NCI-H226 (cell line): ENCODE data around the gene ZBTB25.
A peak's percentile ranks its signal among the peaks of the same experiment; 100 is the strongest.
"Not testable (repeated sequence)": the region's sequence is repeated elsewhere in the genome, so short reads cannot be mapped to it uniquely, and the experiment has no call there.

Experiments used
- DNase-seq: peaks from one replicate; pipeline ENCODE4 v3.0.0-alpha.2; 2015

Gene ZBTB25, protein sequence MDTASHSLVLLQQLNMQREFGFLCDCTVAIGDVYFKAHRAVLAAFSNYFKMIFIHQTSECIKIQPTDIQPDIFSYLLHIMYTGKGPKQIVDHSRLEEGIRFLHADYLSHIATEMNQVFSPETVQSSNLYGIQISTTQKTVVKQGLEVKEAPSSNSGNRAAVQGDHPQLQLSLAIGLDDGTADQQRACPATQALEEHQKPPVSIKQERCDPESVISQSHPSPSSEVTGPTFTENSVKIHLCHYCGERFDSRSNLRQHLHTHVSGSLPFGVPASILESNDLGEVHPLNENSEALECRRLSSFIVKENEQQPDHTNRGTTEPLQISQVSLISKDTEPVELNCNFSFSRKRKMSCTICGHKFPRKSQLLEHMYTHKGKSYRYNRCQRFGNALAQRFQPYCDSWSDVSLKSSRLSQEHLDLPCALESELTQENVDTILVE

DNA sequence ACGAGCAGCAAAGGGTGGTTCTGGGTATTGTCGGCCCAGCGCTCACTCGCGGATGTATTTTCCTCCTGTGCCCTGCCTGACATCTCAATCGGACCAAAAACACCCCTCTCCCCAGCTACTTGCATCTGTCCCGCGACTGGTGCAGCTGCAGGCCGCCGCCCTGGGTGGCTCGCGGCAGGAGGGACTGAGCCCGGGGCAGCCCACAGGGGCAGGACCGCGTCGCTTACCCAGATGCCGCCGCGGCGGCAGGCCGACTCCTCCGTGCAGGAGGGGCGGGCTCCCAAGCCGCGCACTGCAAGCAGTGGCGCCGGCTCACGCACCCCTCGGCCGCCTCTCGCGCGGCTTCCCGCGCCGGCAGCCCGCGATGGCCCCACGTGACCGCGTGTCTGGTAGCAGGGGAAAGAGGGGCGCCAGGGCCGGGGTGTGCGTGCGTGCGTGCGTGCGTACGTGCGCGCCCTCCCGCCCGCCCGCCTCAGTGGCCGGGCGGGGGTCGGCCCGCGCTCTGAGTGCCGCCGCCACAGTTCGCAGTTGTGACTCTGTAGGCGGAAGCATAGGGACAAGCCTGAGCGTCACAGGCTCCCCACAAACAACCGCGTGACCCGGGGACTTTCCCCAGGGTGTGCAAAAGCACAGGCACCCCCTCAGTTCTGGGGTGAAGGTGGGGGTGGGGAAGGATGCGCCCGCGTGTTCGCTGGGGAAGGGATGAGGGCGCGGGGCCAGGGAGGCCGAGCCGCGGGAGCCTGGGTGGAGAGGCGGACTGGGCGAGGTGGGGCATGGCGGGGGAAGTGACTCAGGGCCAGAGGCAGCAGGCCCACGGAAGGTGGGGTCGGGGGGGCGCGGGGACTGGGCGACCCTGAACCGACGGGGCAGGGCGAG lies at the start of gene ZBTB25:
TSS of gene ZBTB25 (minus strand) at position 405 of the 876 bp plus-strand sequence. CDS start 13,305 bp downstream, outside the sequence.
- peak; percentile 99 for DNase-seq

DNA sequence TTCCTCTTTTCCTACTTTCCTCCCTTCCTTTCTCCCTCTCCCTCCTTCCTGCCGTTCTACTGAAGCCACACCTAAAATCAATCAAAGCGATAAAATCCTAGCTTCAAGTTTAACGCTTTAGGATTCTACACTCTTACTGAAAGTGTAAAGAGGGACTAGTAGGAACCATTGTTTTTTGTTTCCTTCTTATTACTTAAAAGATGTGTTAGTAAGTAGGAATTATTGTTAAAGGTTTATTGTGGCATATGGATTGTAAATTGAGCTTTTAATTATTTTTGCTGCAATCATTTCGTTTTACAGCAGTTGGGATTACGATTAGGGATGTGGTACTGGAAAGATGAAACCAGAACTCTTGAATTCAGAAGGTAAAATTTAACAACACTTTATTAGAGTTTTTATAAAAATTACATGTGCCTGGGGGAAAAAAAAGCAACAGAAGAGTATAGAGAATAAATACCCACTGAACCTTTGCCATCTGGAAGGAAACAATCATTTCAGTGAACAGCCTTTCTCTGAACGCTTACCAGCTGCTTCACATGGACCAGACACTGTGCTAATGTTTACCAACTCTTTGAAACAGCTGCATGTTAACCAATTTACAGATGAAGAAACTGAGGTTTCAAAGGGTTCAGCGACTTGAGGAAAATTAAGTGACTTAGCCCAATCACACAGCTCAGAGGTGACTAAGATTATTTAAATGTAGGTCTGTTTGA lies 47.1 kb upstream of the ZBTB25 start:
- DNase-seq: no peak

DNA sequence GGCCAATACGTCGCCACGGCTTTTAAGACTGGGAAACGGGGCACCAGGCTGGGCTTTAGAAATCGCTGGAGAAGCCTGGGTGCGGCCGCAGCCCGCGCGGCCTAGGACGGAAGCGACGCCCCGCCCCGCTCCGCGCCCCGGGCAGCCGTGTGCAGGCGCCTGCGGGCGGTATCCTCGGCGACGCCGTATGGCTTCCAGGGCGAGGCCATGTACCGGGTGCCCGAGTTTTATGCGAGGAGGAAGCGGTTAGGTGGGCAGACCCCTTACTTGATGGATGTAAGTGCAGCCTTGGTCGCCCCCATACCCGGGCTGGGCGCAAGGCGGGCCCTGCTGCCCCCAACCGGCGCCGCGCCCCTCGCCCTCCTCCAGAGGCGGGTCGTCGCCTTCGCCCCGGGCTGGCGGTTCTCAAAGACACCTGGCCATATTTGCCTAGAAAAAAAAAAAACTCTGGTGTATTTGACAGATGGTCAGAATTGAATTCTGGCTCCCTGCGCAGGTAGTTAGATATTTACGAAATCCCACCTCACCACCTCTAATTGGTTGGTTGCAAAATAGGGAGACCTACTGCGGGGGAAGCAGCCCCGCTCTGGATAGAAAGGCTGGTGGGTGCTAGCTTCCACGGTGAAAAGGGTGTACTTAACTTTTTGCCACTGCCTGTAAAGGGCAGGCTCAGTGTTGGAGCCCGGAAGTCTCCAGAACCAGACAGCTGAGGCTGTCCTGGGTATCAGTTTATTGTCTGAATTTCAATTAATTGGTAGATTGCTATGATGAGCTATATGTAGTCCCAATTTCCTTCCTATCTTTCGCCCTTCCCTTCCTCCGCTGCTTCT lies 46.4 kb upstream of the ZBTB25 start, which contains the start of gene PPP1R36:
TSS of gene PPP1R36 (plus strand) at position 171 of the 830 bp plus-strand sequence. CDS start at position 208, 37 bp downstream.
- DNase-seq: no peak

DNA sequence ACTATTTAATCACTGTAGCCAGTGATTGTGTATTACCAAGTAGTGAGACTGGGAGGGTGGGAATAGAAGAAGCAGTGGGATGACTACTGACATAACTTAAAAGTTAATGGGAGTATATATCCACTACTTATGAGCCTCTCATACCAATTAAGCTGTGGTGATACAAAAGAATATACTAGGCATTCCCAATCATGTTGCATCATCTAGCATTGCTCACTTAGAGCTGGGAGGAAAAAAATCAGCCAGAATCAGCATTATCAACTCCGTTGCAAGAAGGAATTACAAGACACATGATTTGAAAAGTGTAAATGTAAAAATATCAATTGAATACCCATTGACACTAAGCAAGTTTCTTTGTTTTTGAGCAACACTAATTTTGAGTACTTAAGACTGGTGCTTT lies 45.4 kb upstream of the ZBTB25 start:
- DNase-seq: no peak

DNA sequence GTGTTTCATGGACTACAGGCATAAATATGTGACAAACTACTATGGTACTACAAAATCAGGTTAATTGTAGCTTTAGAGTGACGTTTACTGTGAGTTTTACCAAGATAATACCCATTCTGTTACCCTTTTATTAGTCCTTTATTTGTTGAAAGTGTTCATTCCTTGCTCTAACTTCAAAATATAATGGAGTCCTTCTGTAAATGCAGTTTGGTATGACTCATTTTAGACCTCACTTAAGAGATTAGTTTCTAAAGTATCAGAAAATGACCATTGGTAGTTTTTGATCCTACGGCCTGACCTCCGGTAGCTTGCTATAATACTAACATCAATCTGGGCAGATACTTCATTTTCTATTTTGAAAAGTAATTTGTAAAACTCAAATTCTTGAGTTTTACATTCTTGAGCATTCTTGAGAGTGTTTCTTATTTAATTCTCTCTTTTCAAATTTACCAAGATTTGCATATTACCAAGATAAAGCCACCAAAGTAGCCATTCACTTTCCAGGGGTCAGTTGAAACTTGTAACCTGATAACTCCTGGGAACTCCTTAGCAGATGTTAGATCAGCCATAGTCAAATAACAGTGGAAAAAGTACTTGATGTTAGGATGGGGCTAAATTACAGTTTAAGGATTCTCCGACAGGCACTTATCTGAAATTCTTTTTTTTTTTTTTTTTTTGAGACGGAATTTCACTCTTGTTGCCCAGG lies 41.1 kb upstream of the ZBTB25 start:
- DNase-seq: no peak

DNA sequence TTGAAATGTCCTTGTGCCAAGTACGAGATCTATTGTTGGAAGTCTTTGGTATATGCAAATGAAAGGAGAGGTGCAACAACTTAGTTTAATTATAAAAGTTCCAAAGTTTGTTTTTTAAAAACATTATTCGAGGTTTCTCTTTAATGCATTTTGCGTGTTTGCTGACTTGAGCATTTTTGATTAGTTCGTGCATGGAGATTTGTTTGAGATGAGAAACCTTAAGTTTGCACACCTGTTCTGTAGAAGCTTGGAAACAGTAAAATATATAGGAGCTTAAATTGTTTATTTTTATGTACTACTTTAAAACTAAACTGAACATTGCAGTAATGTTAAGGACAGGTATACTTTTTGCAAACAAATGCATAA lies 39.2 kb upstream of the ZBTB25 start:
- DNase-seq: no peak

DNA sequence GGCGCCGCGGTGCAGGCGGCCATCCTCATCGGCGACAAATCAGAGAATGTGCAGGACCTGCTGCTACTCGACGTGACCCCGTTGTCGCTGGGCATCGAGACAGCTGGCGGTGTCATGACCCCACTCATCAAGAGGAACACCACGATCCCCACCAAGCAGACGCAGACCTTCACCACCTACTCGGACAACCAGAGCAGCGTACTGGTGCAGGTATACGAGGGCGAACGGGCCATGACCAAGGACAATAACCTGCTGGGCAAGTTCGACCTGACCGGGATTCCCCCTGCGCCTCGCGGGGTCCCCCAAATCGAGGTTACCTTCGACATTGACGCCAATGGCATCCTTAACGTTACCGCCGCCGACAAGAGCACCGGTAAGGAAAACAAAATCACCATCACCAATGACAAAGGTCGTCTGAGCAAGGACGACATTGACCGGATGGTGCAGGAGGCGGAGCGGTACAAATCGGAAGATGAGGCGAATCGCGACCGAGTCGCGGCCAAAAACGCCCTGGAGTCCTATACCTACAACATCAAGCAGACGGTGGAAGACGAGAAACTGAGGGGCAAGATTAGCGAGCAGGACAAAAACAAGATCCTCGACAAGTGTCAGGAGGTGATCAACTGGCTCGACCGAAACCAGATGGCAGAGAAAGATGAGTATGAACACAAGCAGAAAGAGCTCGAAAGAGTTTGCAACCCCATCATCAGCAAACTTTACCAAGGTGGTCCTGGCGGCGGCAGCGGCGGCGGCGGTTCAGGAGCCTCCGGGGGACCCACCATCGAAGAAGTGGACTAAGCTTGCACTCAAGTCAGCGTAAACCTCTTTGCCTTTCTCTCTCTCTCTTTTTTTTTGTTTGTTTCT lies 38.6 kb upstream of the ZBTB25 start:
- DNase-seq: no peak

DNA sequence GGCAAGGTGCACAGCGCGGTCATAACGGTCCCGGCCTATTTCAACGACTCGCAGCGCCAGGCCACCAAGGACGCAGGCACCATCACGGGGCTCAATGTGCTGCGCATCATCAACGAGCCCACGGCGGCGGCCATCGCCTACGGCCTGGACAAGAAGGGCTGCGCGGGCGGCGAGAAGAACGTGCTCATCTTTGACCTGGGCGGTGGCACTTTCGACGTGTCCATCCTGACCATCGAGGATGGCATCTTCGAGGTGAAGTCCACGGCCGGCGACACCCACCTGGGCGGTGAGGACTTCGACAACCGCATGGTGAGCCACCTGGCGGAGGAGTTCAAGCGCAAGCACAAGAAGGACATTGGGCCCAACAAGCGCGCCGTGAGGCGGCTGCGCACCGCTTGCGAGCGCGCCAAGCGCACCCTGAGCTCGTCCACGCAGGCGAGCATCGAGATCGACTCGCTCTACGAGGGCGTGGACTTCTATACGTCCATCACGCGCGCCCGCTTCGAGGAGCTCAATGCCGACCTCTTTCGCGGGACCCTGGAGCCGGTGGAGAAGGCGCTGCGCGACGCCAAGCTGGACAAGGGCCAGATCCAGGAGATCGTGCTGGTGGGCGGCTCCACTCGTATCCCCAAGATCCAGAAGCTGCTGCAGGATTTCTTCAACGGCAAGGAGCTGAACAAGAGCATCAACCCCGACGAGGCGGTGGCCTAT lies 37.8 kb upstream of the ZBTB25 start:
- no peak for DNase-seq

DNA sequence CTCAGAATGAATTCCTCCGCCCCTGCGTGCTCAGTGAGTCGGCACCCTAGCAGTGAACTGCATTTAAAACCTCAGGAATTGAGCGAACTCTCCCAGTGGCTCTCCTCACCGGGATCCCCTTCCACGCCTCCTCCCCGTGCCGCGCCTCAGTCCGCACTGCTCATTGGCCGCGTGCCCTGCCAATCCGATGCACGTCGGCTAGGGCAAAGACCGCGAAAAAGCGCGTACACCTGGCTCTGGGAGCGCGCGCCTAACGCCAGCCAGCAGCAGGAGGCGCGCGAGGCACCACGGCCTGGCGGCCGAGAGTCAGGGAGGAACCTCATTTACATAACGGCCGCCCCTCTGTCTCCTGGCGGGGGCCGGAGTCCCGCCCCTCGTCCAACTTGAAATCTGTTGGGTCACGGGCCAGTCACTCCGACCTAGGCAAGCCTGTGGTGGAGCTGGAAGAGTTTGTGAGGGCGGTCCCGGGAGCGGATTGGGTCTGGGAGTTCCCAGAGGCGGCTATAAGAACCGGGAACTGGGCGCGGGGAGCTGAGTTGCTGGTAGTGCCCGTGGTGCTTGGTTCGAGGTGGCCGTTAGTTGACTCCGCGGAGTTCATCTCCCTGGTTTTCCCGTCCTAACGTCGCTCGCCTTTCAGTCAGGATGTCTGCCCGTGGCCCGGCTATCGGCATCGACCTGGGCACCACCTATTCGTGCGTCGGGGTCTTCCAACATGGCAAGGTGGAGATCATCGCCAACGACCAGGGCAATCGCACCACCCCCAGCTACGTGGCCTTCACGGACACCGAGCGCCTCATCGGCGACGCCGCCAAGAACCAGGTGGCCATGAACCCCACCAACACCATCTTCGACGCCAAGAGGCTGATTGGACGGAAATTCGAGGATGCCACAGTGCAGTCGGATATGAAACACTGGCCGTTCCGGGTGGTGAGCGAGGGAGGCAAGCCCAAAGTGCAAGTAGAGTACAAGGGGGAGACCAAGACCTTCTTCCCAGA lies 36.9 kb upstream of the ZBTB25 start, which contains the start of gene HSPA2:
TSS of gene HSPA2 (plus strand) at position 534 of the 995 bp plus-strand sequence. CDS start at position 643, 109 bp downstream.
- peak; percentile 99 for DNase-seq

DNA sequence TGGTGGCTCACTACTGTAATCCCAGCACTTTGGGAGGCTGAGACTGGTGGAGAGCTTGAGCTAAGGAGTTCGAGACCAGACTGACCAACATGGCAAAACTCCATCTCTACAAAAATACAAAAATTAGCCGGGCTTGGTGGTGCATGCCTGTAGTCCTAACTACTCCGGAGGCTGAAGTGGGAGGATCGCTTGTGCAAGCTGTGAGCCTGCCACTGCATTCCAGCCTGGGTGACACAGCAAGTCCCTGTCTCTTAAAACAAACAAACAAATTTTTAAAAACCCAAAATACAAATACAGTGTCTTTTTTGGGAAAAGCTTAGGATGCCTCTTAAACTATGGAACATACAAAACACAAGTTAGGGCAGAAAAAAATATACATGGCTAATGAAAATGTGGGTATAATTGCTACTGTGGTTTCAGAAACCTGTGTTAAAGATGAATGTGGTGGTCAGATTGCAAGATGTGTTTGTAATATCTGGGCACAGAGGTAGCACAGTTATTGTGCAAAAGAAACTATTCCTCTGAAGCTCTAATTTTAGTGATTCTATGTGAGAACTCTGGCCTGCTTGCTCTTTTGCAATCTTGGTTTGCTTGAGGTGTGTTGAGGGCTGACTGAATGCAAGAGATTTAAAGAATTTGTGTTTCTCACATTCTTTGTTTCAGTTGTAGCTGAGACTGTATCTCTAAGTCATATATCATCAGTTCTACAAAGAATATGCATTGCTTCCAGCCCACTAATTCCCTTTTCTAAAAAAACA lies 33.0 kb upstream of the ZBTB25 start:
- DNase-seq: peak; percentile 73

DNA sequence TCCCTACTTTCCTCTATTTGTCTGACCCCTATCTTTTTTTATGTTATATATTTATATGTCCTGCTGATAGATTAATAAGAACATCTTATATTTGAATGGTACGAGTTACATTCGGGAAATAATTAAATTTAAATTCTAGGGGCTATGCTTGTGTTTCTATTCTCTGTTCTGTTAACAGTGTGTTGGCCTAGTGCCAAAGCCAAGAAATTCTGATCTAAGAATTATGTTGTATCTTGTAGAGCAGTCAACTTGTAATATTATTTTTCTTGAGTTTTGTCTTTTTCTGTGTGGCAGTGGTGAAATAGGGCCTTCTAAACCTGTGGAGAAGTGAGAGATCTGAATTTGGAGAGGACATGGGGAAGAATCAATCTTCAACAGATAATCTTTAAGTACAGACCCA lies 27.9 kb upstream of the ZBTB25 start:
- DNase-seq: no peak

DNA sequence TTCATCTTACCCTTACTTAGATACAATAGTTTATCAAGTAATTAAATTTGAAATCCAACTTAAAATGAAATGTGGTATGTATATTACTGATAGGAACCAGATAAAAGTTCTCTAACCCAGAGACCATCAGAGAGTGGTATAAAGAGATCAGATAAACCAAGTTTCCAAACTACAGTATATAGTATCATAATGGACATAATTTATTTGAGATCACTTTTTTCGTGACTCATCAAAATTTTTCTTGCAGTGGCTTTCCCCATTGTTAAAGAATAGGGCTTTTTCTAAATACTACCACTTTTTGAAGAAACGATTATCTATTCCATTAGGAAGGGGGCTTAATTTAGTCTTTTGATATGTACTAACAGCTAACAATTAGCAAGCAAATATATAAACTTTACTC lies 21.7 kb upstream of the ZBTB25 start:
- DNase-seq: no peak

DNA sequence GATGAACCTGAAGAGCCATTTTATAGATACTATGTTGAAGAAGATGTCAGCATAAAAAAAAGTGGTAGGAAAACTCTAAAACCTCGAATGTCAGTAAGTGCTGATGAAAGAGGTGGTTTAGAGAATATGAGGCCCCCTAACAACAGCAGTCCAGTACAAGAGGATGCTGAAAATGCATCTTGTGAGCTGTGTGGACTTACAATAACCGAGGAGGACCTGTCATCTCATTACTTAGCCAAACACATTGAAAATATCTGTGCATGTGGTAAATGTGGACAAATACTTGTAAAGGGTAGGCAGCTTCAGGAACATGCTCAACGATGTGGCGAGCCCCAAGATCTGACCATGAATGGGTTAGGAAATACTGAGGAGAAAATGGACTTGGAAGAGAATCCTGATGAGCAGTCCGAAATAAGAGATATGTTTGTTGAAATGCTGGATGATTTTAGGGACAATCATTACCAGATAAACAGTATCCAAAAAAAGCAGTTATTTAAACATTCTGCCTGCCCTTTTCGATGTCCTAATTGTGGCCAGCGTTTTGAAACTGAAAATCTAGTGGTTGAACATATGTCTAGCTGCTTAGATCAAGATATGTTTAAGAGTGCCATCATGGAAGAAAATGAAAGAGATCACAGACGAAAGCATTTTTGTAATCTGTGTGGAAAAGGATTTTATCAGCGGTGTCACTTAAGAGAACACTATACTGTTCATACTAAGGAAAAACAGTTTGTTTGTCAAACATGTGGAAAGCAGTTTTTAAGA lies 19.1 kb upstream of the ZBTB25 start:
- no peak for DNase-seq

DNA sequence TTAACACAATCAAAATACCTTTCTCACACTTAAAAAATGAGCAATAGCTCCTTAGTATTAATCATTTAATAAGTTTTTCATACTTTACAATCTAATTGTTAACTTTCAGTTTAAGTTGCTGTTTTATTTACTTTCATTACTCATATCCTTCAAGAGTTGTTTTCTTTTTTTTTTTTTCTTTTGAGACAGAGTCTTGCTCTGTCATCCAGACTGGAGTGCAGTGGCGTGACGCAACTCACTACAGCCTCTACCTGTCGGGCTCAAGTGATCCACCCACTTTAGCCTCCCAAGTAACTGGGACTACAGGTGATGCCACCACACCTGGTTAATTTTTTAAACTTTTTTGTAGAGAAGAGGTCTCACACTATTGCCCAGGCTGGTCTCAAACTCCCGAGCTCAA lies 17.1 kb upstream of the ZBTB25 start:
- no peak for DNase-seq

DNA sequence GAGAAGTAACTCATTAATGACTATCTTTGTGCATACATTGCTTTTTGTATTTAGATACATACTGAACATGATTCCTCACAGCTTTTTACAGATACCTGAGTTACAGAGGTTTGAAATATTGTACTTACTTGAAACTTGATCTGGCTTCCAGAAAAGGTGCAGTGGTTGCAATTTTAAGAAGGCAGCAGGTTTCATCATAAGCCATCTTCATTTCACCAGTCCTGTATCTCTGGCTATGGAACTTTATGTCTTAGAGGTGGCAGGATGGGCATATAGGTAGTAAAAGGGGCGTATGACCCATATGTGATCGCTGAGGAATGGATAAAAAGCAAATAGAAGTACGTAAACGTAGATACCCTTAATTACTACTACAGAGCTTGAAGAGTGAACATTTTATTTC lies 14.6 kb upstream of the ZBTB25 start:
- no peak for DNase-seq

DNA sequence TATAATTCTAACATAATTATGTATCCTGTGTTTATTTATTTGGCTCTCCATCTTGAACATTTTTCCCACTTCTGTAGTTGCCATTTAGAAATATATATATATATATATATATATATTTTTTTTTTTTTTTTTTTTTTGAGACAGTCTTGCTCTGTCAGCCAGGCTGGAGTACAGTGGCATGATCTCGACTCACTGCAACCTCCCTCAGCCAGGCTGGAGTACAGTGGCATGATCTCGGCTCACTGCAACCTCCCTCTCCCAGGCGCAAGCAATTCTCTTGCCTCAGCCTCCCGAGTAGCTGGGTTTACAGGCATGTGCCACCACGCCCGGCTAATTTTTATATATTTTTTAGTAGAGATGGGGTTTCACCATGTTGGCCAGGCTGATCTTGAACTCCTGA lies 14.0 kb upstream of the ZBTB25 start:
- not testable (repeated sequence) for DNase-seq

DNA sequence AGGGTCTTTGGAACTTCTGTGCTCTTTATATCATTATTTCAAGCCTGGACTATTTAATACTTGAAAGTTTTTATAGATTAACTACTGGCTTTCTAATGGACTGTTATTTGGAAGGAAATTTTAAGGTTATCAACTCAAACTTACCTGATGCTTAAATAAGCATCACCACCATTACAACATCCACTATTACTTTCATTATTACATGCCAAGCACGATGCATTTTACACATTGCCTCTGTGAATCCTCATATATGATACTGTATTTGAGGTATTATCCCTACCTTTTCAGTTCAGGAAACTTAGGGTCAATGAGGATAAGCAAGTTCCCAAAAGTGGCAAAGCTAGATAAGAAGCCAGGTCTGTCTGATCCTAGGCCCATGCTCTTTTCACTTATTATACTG lies 13.3 kb upstream of the ZBTB25 start:
- no peak for DNase-seq
